Nephron progenitor cell (in vitro differentiated cells): ENCODE data around the gene STIM2.

ENCODE experiments used
- DNase-seq: peaks from one replicate; pipeline ENCODE4 v3.0.0; 2021
- H3K27ac Mint-ChIP-seq: 2 replicates; pipeline ENCODE4 v1.8.0; 2021; ENCODE audit warnings: mild to moderate bottlenecking, moderate library complexity, mixed read lengths
- H3K27me3 Mint-ChIP-seq: 2 replicates; pipeline ENCODE4 v1.8.0; 2021; ENCODE audit warnings: mild to moderate bottlenecking, low read depth, mixed read lengths; ENCODE audit not compliant: poor library complexity
- H3K36me3 Mint-ChIP-seq: 2 replicates; pipeline ENCODE4 v1.8.0; 2021; ENCODE audit warnings: low read depth, mixed read lengths
- H3K4me1 Mint-ChIP-seq: 2 replicates; pipeline ENCODE4 v1.8.0; 2021; ENCODE audit warnings: mixed read lengths
- H3K4me3 Mint-ChIP-seq: 2 replicates; pipeline ENCODE4 v1.8.0; 2021; ENCODE audit warnings: mild to moderate bottlenecking, moderate library complexity, mixed read lengths
- H3K9me3 Mint-ChIP-seq: 2 replicates; pipeline ENCODE4 v1.8.0; 2021; ENCODE audit warnings: mild to moderate bottlenecking, moderate library complexity, mixed read lengths
- CTCF ChIP-seq: fragments of 200-600 bp; sonication (generic); IDR thresholded peaks from 2 replicates; pipeline ENCODE4 v1.5.0; 2021; ENCODE audit warnings: antibody characterized with exemption

STIM2 gene

DNA sequence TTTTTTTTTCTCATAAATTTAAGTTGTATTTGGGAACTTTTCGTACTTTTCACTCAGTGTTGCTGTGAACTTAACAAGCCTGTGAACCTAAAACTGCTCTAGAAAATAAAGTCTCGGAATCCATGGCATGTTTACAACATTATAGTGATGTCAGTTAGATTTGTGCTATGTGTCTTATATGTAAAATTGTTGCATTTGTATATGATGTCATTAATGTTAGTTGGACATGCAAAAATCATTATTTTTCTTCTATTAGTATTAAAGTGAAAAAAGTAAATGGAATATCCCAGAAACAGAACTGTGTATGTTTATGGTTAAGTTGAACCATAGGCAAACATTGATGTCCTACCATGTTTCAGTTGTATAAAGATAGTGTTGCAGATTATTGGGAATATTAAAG is 85.2 kb downstream of the STIM2 start:
- H3K27me3 Mint-ChIP-seq = no peaks in the 10 kb centered on the region
- H3K36me3 Mint-ChIP-seq = peaks cover 16% of the 10 kb centered on the region
- H3K9me3 Mint-ChIP-seq = peaks cover 15% of the 10 kb centered on the region
- TF ChIP-seq CTCF = no peak
- no peak overlapping the region for H3K27ac Mint-ChIP-seq
- H3K4me1 Mint-ChIP-seq = no peaks in the 10 kb centered on the region
- no peak for DNase-seq
- H3K4me3 Mint-ChIP-seq = no peak overlapping the region

GRCh38 chr4:26947318-26947717 is 86.7 kb downstream of the STIM2 start:
- Mint-ChIP-seq H3K9me3 (peaks cover 19% of the 10 kb centered on the region), H3K4me3 (no peak overlapping the region)
- no peak for TF ChIP-seq CTCF

GRCh38 chr4:26950446-26950845 is 89.8 kb downstream of the STIM2 start:
- Mint-ChIP-seq H3K36me3 (peaks cover 16% of the 10 kb centered on the region), H3K4me1 (no peaks in the 10 kb centered on the region), H3K9me3 (peaks cover 12% of the 10 kb centered on the region), H3K27me3 (no peaks in the 10 kb centered on the region), H3K27ac (no peak overlapping the region), H3K4me3 (no peak overlapping the region)
- no peak for TF ChIP-seq CTCF
- no peak for DNase-seq

More at GRCh38 chr4:26947318-26947717, 86.7 kb downstream of the STIM2 start:
- DNase-seq = no peak
- Mint-ChIP-seq H3K27me3 (no peaks in the 10 kb centered on the region), H3K36me3 (peaks cover 28% of the 10 kb centered on the region), H3K4me1 (no peaks in the 10 kb centered on the region), H3K27ac (no peak overlapping the region)

DNA sequence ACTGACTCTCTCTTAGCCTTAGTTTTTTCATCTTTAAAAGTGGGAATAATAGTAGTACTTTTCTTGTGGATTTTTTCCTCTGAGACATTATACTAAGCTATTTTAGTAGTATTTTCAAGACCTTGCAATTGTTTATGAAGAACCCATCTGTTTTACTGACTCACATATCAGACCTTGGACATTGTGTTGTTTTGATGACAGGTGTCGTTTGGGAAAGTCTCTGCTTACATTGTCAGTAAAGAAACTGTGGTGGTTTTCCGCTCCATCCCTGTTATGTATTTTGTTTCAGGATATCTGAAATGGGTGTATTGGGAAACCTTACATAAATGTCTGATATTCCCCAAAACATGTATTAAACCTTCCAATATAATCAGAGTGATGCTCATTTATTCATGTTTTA is 92.2 kb downstream of the STIM2 start:
- TF ChIP-seq CTCF = no peak
- Mint-ChIP-seq H3K4me3 (no peak overlapping the region), H3K9me3 (peaks cover 12% of the 10 kb centered on the region), H3K27me3 (no peaks in the 10 kb centered on the region), H3K27ac (no peak overlapping the region), H3K36me3 (peaks cover 16% of the 10 kb centered on the region), H3K4me1 (no peaks in the 10 kb centered on the region)
- DNase-seq = no peak

DNA sequence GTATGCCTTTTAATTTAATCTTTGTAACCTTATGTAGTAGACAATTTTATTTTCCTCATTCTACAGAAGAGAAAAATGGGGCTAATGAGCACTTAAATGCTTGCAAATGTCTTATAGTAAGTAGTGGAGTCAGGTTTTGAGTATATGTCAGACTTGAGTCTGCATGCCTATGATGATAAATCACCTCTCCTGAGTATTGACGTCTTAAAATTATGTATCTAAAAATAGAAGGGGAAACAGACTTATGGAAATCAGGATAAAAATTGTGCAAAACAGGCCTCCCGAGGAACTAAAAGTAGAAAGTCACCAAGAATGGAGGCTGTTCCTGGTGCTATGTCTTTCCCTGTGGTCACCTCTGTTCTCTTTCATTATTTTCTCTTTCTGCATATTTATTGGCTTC is 92.7 kb downstream of the STIM2 start:
- no peaks in the 10 kb centered on the region for H3K27me3 Mint-ChIP-seq

More for the DNA sequence above, 92.7 kb downstream of the STIM2 start:
- Mint-ChIP-seq H3K4me1 (no peaks in the 10 kb centered on the region), H3K27ac (no peak overlapping the region), H3K36me3 (peaks cover 20% of the 10 kb centered on the region), H3K9me3 (peaks cover 12% of the 10 kb centered on the region), H3K4me3 (no peak overlapping the region)
- DNase-seq = no peak
- TF ChIP-seq CTCF = no peak
